SK-N-MC (cell line): Measurements from ENCODE around the gene RPAIN.
"Not testable (repeated sequence)": the region's sequence is repeated elsewhere in the genome, so short reads cannot be mapped to it uniquely, and the experiment has no call there.

ENCODE experiments used
- DNase-seq: peaks from one replicate; pipeline ENCODE4 v3.0.0-alpha.2; 2011; ENCODE audit warnings: low read depth, low spot score
- H3K27ac ChIP-seq: fragments of 200-600 bp; sonication (generic); 2 replicates; pipeline ENCODE4 v1.5.1; 2016; ENCODE audit warnings: mixed run types
- H3K36me3 ChIP-seq: fragments of 200-600 bp; sonication (generic); 2 replicates; pipeline ENCODE4 v1.6.1; 2017; ENCODE audit warnings: antibody characterized with exemption, low read length, mixed read lengths; ENCODE audit not compliant: insufficient read depth
- H3K4me3 ChIP-seq: fragments of 200-600 bp; sonication (generic); 2 replicates; pipeline ENCODE4 v1.5.1; 2016
- H3K9ac ChIP-seq: fragments of 200-600 bp; sonication (generic); 2 replicates; pipeline ENCODE4 v1.8.0; 2017; ENCODE audit warnings: mixed run types, mixed read lengths; ENCODE audit not compliant: insufficient read length
- H3K9me3 ChIP-seq: fragments of 200-600 bp; sonication (generic); 2 replicates; pipeline ENCODE4 v1.6.1; 2017; ENCODE audit warnings: low read depth, mild to moderate bottlenecking, antibody characterized with exemption, low read length, moderate library complexity, mixed read lengths
- EZH2 ChIP-seq: fragments of 200-600 bp; sonication (generic); IDR thresholded peaks from one replicate; pipeline ENCODE4 v1.6.1; 2017; ENCODE audit warnings: antibody characterized with exemption
- FOXP2 ChIP-seq: optimal IDR thresholded peaks from 2 replicates; pipeline ENCODE3; 2011; ENCODE audit warnings: mild to moderate bottlenecking, moderate library complexity; ENCODE audit not compliant: insufficient read depth; ENCODE audit errors: extremely low read length, control extremely low read depth
- POLR2AphosphoS5 ChIP-seq: IDR thresholded peaks from 2 replicates; pipeline ENCODE4 v1.6.1; 2012; ENCODE audit warnings: mild to moderate bottlenecking, low read depth, low read length, borderline replicate concordance

Gene RPAIN

DNA sequence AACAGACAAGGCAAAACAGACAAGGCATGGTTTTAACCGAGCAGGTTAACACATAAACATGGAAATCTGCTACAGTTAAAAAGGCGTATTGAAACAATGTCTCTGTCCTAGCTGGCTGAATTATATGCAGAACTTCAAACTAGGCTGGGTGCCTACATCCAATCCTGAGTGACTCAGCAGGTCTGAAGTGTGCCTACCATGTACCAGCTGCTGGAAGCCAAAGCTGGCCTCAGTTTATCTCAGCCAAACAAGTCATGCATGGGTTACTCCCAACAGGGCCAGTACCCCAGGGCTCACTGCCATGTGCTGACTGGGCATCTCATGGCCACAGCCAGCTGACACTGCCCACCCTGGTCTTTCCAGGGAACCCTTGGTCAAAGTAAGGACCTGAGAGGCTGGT is 15.0 kb downstream of the RPAIN start:
- H3K9ac ChIP-seq = no peak overlapping the region
- no peaks in the 10 kb centered on the region for H3K9me3 ChIP-seq
- TF ChIP-seq POLR2AphosphoS5 (no peak), FOXP2 (no peak), EZH2 (no peak)
- no peak for DNase-seq
- peak overlapping the region; percentile 70 for H3K27ac ChIP-seq
- no peak overlapping the region for H3K4me3 ChIP-seq
- H3K36me3 ChIP-seq = peaks cover 78% of the 10 kb centered on the region

DNA sequence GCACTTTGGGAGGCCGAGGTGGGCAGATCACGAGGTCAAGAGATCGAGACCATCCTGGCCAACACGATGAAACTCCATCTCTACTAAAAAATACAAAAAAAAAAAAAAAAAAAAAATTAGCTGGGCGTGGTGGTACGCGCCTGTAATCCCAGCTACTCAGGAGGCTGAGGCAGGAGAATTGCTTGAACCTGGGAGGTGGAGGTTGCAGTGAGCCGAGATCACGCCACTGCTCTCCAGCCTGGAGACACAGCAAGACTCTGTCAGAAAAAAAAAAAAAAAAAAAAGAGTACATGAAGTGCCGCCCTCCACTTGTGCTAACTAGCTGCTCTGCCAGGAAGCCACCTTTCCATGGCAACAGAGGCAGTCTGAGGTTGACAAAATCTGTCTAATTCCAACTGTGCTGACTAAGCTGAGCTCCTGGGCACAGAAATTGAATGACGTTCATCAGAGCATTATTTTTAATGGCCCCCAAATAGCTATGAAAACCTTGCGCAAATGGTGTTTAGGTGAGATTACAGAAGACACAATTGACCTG is 15.9 kb downstream of the RPAIN start:
- Histone ChIP-seq H3K4me3 (peak overlapping the region; percentile 8; the same call in 1 of the 2 replicates), H3K9ac (peak overlapping the region; percentile 48), H3K36me3 (peaks cover 72% of the 10 kb centered on the region), H3K27ac (peak overlapping the region; percentile 67; the same call in 1 of the 2 replicates)
- H3K9me3 ChIP-seq, DNase-seq: not testable (repeated sequence)

GRCh38 chr17:5437721-5438317 is 17.8 kb downstream of the RPAIN start:
- H3K36me3 ChIP-seq = peaks cover 61% of the 10 kb centered on the region
- no peak for TF ChIP-seq POLR2AphosphoS5
- TF ChIP-seq FOXP2 = no peak
- TF ChIP-seq EZH2 = no peak
- H3K9me3 ChIP-seq = no peaks in the 10 kb centered on the region
- H3K4me3 ChIP-seq = peak overlapping the region; percentile 80
- no peak for DNase-seq
- H3K27ac ChIP-seq = peak overlapping the region; percentile 23; the same call in 1 of the 2 replicates
- peak overlapping the region; percentile 88 for H3K9ac ChIP-seq

GRCh38 chr17:5438716-5439445 is 18.9 kb downstream of the RPAIN start, which contains the start of gene C1QBP:
Gene C1QBP, minus strand, starts transcription at chr17:5439155. Its CDS starts 82 bp downstream, at chr17:5439073.
- TF ChIP-seq FOXP2 = no peak
- TF ChIP-seq POLR2AphosphoS5 = peak; percentile 75; the same call in 1 of the 2 replicates
- TF ChIP-seq EZH2 = no peak
- Histone ChIP-seq H3K9me3 (no peaks in the 10 kb centered on the region), H3K27ac (peak within 1 kb of the TSS; percentile 77), H3K9ac (peak within 1 kb of the TSS; percentile 91), H3K36me3 (peaks cover 58% of the 10 kb centered on the region), H3K4me3 (peak within 1 kb of the TSS; percentile 80)
- no peak for DNase-seq

DNA sequence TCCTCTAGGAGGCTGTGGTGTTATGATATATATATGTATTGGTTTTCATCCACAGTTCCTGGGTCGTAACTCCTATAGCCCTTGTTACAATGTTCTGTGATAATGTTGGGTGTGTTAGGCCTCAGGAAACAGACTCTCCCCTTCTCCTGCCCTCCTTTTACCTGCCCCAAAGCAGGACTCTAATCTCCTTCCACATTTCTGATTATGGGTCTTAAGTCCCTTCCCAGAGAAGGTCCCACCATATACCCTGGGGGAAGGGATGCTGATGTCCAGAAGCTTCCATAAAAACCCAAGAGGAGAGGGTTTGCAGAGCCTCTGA is 19.4 kb downstream of the RPAIN start:
- peak overlapping the region; percentile 91 for H3K9ac ChIP-seq
- no peaks in the 10 kb centered on the region for H3K9me3 ChIP-seq
- no peak for DNase-seq
- peaks cover 59% of the 10 kb centered on the region for H3K36me3 ChIP-seq
- peak overlapping the region; percentile 77 for H3K27ac ChIP-seq
- TF ChIP-seq FOXP2 (no peak), POLR2AphosphoS5 (no peak), EZH2 (no peak)
- H3K4me3 ChIP-seq = peak overlapping the region; percentile 80

GRCh38 chr17:5443728-5444127 is 23.7 kb downstream of the RPAIN start:
- Histone ChIP-seq H3K27ac (no peak overlapping the region), H3K4me3 (no peak overlapping the region), H3K36me3 (peaks cover 54% of the 10 kb centered on the region), H3K9me3 (no peaks in the 10 kb centered on the region), H3K9ac (no peak overlapping the region)
- TF ChIP-seq FOXP2 = no peak
- TF ChIP-seq POLR2AphosphoS5 = no peak
- TF ChIP-seq EZH2 = no peak
- DNase-seq = no peak

DNA sequence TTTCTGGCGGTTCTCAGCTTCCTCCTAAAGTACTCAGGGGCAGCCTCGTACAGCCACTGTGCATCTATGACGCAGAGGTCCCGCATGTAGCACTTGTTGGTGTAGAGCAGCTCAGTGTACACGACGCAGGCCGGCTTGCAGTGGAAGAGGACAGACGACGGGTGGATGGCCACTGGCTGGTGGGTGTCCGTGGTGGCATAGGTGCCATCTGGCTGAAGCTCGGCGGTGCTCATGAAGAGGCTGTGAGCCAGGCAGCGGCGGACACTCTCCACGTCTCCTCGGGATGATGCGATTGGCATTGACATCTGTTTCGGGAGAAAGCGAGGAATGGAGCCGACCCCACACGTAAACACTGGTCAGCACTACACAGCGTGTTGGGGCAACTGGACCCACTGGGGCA is 24.2 kb downstream of the RPAIN start:
- H3K27ac ChIP-seq = no peak overlapping the region
- no peaks in the 10 kb centered on the region for H3K9me3 ChIP-seq
- H3K36me3 ChIP-seq = peaks cover 59% of the 10 kb centered on the region
- H3K4me3 ChIP-seq = no peak overlapping the region
- TF ChIP-seq POLR2AphosphoS5 (no peak), FOXP2 (no peak), EZH2 (no peak)
- no peak overlapping the region for H3K9ac ChIP-seq
- DNase-seq = no peak

DNA sequence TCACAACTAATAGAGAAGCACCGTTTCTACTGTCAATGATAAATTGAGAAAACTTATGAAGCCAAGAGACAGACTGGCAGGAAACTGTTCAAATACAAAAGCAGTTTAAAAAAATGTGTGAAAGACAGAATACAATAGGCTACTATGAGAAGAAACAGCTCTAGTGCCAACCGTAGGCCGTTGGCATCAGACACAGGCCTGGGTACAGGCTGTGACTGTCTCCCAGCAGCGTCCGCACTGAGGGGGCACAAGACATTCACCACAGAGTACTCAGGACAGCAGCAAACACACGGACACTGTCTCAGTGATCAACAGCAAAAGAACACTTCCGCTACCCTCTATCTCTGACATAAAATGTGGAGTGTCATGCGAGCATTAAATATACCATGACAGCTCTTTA is 26.8 kb downstream of the RPAIN start:
- DNase-seq = no peak
- peaks cover 78% of the 10 kb centered on the region for H3K36me3 ChIP-seq

More for the DNA sequence above, 26.8 kb downstream of the RPAIN start:
- H3K4me3 ChIP-seq = no peak overlapping the region
- no peaks in the 10 kb centered on the region for H3K9me3 ChIP-seq
- no peak overlapping the region for H3K9ac ChIP-seq
- no peak overlapping the region for H3K27ac ChIP-seq
- TF ChIP-seq EZH2 = no peak
- no peak for TF ChIP-seq FOXP2
- no peak for TF ChIP-seq POLR2AphosphoS5
